GM23338 (cell line): ENCODE measurements around the gene WFS1. TPM values are rescaled to one million over a fixed set of nuclear protein-coding genes. Genes with fewer than 3 reads are reported as not detected.

Source experiments
- ATAC-seq: fragments of 200-7000 bp; cut with Tn5 transposase; 3 replicates; pipeline ENCODE4 v1.9.1; 2020
- DNase-seq: peaks from one replicate; pipeline ENCODE4 v3.0.0-alpha.2; 2015; ENCODE audit warnings: low spot score
- H2AFZ ChIP-seq: fragments of 200-600 bp; sonication (generic); 2 replicates; pipeline ENCODE4 v1.8.0; 2016; ENCODE audit warnings: antibody characterized with exemption, mild to moderate bottlenecking, moderate library complexity
- H3F3A ChIP-seq: fragments of 200-600 bp; sonication (generic); replicated peaks from 2 replicates; pipeline ENCODE4 v1.8.0; 2017; ENCODE audit warnings: antibody characterized with exemption, mixed run types, low read depth
- H3K27ac ChIP-seq: fragments of 200-600 bp; sonication (generic); 2 replicates; pipeline ENCODE4 v1.6.1; 2016; ENCODE audit warnings: low read depth
- H3K27me3 ChIP-seq: fragments of 200-600 bp; sonication (generic); 2 replicates; pipeline ENCODE4 v1.8.0; 2016; ENCODE audit warnings: mild to moderate bottlenecking, mixed run types, moderate library complexity; ENCODE audit not compliant: insufficient read depth
- H3K36me3 ChIP-seq: fragments of 200-600 bp; sonication (generic); 2 replicates; pipeline ENCODE4 v1.8.0; 2016; ENCODE audit warnings: mild to moderate bottlenecking; ENCODE audit not compliant: insufficient read depth
- H3K4me1 ChIP-seq: fragments of 200-600 bp; sonication (generic); 2 replicates; pipeline ENCODE4 v1.8.0; 2016; ENCODE audit warnings: mild to moderate bottlenecking, moderate library complexity; ENCODE audit not compliant: insufficient read depth
- H3K4me2 ChIP-seq: fragments of 200-600 bp; sonication (generic); 2 replicates; pipeline ENCODE4 v1.7.1; 2017; ENCODE audit warnings: mixed run types
- H3K4me3 ChIP-seq: fragments of 200-600 bp; sonication (generic); 2 replicates; pipeline ENCODE4 v1.6.1; 2016; ENCODE audit warnings: mixed run types
- H3K79me2 ChIP-seq: fragments of 200-600 bp; sonication (generic); replicated peaks from 2 replicates; pipeline ENCODE4 v1.8.0; 2017; ENCODE audit warnings: mild to moderate bottlenecking; ENCODE audit not compliant: insufficient read depth
- H3K9me2 ChIP-seq: fragments of 200-600 bp; sonication (generic); 2 replicates; pipeline ENCODE4 v1.8.0; 2017; ENCODE audit not compliant: insufficient read depth
- H4K20me1 ChIP-seq: fragments of 200-600 bp; sonication (generic); replicated peaks from 2 replicates; pipeline ENCODE4 v1.8.0; 2017; ENCODE audit warnings: mild to moderate bottlenecking; ENCODE audit not compliant: insufficient read depth
- H3K27ac Mint-ChIP-seq: 2 replicates; pipeline ENCODE4 v1.8.0; 2020; ENCODE audit warnings: inconsistent platforms, mild to moderate bottlenecking, moderate library complexity, mixed read lengths
- H3K27me3 Mint-ChIP-seq: 3 replicates; pipeline ENCODE4 v1.8.0; 2022; ENCODE audit warnings: low read depth, mild to moderate bottlenecking, moderate library complexity, mixed read lengths, inconsistent platforms; ENCODE audit not compliant: insufficient read depth, poor library complexity
- H3K36me3 Mint-ChIP-seq: 3 replicates; pipeline ENCODE4 v1.8.0; 2021; ENCODE audit warnings: low read depth, mild to moderate bottlenecking, inconsistent platforms, moderate library complexity, mixed read lengths
- H3K4me1 Mint-ChIP-seq: 3 replicates; pipeline ENCODE4 v1.8.0; 2020; ENCODE audit warnings: mild to moderate bottlenecking, inconsistent platforms, mixed read lengths
- H3K4me3 Mint-ChIP-seq: 3 replicates; pipeline ENCODE4 v1.8.0; 2021; ENCODE audit warnings: moderate library complexity, mild to moderate bottlenecking, inconsistent platforms, mixed read lengths
- H3K9me3 Mint-ChIP-seq: 3 replicates; pipeline ENCODE4 v1.8.0; 2020; ENCODE audit warnings: moderate library complexity, mild to moderate bottlenecking, inconsistent platforms, mixed read lengths
- CREB1 ChIP-seq: fragments of 250-450 bp; sonication (Bioruptor Pico); IDR thresholded peaks from 2 replicates; pipeline ENCODE4 v1.5.0; 2020; ENCODE audit warnings: low read depth, mild to moderate bottlenecking, moderate library complexity
- EZH2 ChIP-seq: fragments of 200-600 bp; sonication (generic); IDR thresholded peaks from one replicate; pipeline ENCODE4 v1.8.0; 2017; ENCODE audit warnings: antibody characterized with exemption, mild to moderate bottlenecking, low read depth; ENCODE audit not compliant: unreplicated experiment
- EZH2phosphoT487 ChIP-seq: fragments of 200-600 bp; sonication (generic); IDR thresholded peaks from one replicate; pipeline ENCODE4 v1.8.1; 2018; ENCODE audit warnings: antibody characterized with exemption; ENCODE audit not compliant: unreplicated experiment
- JUNB ChIP-seq: IDR thresholded peaks from one replicate; pipeline ENCODE4 v1.6.1; 2016; ENCODE audit warnings: antibody characterized with exemption; ENCODE audit not compliant: unreplicated experiment
- NANOG ChIP-seq: IDR thresholded peaks from 2 replicates; pipeline ENCODE4 v1.6.1; 2016; ENCODE audit warnings: antibody characterized with exemption, borderline replicate concordance
- POLR2AphosphoS5 ChIP-seq: IDR thresholded peaks from 2 replicates; pipeline ENCODE4 v1.6.1; 2016; ENCODE audit warnings: antibody characterized with exemption, low read depth
- STAT1 ChIP-seq: IDR thresholded peaks from one replicate; pipeline ENCODE4 v1.6.1; 2016; ENCODE audit warnings: antibody characterized with exemption; ENCODE audit not compliant: unreplicated experiment
- ZNF114 ChIP-seq: fragments of 250-450 bp; sonication (Bioruptor Pico); IDR thresholded peaks from 2 replicates; pipeline ENCODE4 v1.5.0; 2020; ENCODE audit warnings: mild to moderate bottlenecking, moderate library complexity
- ZNF331 ChIP-seq: fragments of 250-450 bp; sonication (Bioruptor Pico); IDR thresholded peaks from 2 replicates; pipeline ENCODE4 v1.5.0; 2020; ENCODE audit warnings: low read depth, mild to moderate bottlenecking, moderate library complexity
- polyA plus RNA-seq: library from polyadenylated mRNA; unstranded; fragments of >200 nt; fragmentation: Nextera tagmentation; extraction: Ambion mirVana; gene quantifications from 2 replicates; pipeline ENCODE4 v1.2.1, GENCODE V29; 2016
- total RNA-seq: library from RNA; depleted of rRNA; stranded (reverse); fragments of >200 nt; shearing (Covaris generic); gene quantifications from 2 replicates; pipeline ENCODE4 v1.2.3, GENCODE V29; 2014
- TF ChIP-seq, protein P1 (sequence below): IDR thresholded peaks from one replicate; pipeline ENCODE4 v1.6.1; 2018; ENCODE audit warnings: antibody characterized with exemption; ENCODE audit not compliant: unreplicated experiment
- TF ChIP-seq, protein P2 (sequence below): IDR thresholded peaks from 2 replicates; pipeline ENCODE4 v1.6.1; 2016; ENCODE audit warnings: antibody characterized with exemption
- TF ChIP-seq, protein P3 (sequence below), 2 experiments: fragments of 200-600 bp in 1 of 2; sonication (generic) in 1 of 2; conservative IDR thresholded peaks; 2 replicates each; pipeline versions ENCODE4 v1.5.1 to v1.6.1; 2016 to 2017; ENCODE audit warnings: antibody characterized with exemption in 2 of 2, low read depth in 2 of 2, mild to moderate bottlenecking in 2 of 2, moderate library complexity in 1 of 2
- TF ChIP-seq, protein P4 (sequence below): fragments of 250-450 bp; sonication (Bioruptor Pico); IDR thresholded peaks from 2 replicates; pipeline ENCODE4 v1.5.0; 2020; ENCODE audit warnings: mild to moderate bottlenecking, moderate library complexity

Gene WFS1
- total and polyA plus RNA-seq, 2 experiments from 2014 or later, result 24.7 to 45.4 TPM

DNA sequence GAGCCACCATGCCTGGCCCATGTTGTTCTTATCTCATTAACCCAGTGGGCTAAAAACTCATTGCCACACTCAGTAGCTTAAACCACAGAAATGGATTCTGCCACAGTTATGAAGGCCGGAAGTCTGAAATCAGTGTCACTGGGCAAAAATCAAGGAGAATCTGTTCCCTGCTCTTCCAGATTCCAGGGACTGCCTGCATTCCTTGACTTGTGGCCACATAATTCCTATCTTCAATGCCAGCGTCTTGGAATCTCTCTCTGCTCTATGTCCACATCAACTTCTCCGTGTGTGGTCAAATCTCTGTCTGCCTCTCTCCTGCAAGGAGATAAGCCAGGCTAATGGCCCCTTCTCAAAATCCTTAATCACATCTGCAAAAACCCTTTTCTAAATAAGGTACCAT is 4.1 kb upstream of the WFS1 start:
- Histone ChIP-seq H3K27ac (no peak overlapping the region), H3K4me1 (peaks cover under 1% of the 10 kb centered on the region), H3K4me2 (no peak overlapping the region), H2AFZ (no peak overlapping the region), H4K20me1 (no peaks in the 10 kb centered on the region), H3K9me2 (no peaks in the 10 kb centered on the region), H3K79me2 (no peaks in the 10 kb centered on the region; the same call in 1 of the 2 replicates), H3K4me3 (no peak overlapping the region), H3F3A (no peaks in the 10 kb centered on the region), H3K36me3 (no peaks in the 10 kb centered on the region), H3K27me3 (no peaks in the 10 kb centered on the region)
- H3K9me3 Mint-ChIP-seq, result peaks cover 2% of the 10 kb centered on the region; the same call in 1 of the 3 replicates
- no peak for TF ChIP-seq CREB1
- TF ChIP-seq, protein P1, sequence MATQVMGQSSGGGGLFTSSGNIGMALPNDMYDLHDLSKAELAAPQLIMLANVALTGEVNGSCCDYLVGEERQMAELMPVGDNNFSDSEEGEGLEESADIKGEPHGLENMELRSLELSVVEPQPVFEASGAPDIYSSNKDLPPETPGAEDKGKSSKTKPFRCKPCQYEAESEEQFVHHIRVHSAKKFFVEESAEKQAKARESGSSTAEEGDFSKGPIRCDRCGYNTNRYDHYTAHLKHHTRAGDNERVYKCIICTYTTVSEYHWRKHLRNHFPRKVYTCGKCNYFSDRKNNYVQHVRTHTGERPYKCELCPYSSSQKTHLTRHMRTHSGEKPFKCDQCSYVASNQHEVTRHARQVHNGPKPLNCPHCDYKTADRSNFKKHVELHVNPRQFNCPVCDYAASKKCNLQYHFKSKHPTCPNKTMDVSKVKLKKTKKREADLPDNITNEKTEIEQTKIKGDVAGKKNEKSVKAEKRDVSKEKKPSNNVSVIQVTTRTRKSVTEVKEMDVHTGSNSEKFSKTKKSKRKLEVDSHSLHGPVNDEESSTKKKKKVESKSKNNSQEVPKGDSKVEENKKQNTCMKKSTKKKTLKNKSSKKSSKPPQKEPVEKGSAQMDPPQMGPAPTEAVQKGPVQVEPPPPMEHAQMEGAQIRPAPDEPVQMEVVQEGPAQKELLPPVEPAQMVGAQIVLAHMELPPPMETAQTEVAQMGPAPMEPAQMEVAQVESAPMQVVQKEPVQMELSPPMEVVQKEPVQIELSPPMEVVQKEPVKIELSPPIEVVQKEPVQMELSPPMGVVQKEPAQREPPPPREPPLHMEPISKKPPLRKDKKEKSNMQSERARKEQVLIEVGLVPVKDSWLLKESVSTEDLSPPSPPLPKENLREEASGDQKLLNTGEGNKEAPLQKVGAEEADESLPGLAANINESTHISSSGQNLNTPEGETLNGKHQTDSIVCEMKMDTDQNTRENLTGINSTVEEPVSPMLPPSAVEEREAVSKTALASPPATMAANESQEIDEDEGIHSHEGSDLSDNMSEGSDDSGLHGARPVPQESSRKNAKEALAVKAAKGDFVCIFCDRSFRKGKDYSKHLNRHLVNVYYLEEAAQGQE, result no peak
- TF ChIP-seq EZH2, result no peak
- TF ChIP-seq, protein P2, sequence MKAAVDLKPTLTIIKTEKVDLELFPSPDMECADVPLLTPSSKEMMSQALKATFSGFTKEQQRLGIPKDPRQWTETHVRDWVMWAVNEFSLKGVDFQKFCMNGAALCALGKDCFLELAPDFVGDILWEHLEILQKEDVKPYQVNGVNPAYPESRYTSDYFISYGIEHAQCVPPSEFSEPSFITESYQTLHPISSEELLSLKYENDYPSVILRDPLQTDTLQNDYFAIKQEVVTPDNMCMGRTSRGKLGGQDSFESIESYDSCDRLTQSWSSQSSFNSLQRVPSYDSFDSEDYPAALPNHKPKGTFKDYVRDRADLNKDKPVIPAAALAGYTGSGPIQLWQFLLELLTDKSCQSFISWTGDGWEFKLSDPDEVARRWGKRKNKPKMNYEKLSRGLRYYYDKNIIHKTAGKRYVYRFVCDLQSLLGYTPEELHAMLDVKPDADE, result no peak
- no peak for TF ChIP-seq STAT1
- no peak for TF ChIP-seq ZNF114
- TF ChIP-seq ZNF331 (CRISPR knock-in tag), result no peak
- TF ChIP-seq, protein P3, sequence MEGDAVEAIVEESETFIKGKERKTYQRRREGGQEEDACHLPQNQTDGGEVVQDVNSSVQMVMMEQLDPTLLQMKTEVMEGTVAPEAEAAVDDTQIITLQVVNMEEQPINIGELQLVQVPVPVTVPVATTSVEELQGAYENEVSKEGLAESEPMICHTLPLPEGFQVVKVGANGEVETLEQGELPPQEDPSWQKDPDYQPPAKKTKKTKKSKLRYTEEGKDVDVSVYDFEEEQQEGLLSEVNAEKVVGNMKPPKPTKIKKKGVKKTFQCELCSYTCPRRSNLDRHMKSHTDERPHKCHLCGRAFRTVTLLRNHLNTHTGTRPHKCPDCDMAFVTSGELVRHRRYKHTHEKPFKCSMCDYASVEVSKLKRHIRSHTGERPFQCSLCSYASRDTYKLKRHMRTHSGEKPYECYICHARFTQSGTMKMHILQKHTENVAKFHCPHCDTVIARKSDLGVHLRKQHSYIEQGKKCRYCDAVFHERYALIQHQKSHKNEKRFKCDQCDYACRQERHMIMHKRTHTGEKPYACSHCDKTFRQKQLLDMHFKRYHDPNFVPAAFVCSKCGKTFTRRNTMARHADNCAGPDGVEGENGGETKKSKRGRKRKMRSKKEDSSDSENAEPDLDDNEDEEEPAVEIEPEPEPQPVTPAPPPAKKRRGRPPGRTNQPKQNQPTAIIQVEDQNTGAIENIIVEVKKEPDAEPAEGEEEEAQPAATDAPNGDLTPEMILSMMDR (conservative IDR thresholded peaks at IDR 0.05; ENCODE audit: low read depth in 2 of 2), result no peak
- TF ChIP-seq, protein P4, sequence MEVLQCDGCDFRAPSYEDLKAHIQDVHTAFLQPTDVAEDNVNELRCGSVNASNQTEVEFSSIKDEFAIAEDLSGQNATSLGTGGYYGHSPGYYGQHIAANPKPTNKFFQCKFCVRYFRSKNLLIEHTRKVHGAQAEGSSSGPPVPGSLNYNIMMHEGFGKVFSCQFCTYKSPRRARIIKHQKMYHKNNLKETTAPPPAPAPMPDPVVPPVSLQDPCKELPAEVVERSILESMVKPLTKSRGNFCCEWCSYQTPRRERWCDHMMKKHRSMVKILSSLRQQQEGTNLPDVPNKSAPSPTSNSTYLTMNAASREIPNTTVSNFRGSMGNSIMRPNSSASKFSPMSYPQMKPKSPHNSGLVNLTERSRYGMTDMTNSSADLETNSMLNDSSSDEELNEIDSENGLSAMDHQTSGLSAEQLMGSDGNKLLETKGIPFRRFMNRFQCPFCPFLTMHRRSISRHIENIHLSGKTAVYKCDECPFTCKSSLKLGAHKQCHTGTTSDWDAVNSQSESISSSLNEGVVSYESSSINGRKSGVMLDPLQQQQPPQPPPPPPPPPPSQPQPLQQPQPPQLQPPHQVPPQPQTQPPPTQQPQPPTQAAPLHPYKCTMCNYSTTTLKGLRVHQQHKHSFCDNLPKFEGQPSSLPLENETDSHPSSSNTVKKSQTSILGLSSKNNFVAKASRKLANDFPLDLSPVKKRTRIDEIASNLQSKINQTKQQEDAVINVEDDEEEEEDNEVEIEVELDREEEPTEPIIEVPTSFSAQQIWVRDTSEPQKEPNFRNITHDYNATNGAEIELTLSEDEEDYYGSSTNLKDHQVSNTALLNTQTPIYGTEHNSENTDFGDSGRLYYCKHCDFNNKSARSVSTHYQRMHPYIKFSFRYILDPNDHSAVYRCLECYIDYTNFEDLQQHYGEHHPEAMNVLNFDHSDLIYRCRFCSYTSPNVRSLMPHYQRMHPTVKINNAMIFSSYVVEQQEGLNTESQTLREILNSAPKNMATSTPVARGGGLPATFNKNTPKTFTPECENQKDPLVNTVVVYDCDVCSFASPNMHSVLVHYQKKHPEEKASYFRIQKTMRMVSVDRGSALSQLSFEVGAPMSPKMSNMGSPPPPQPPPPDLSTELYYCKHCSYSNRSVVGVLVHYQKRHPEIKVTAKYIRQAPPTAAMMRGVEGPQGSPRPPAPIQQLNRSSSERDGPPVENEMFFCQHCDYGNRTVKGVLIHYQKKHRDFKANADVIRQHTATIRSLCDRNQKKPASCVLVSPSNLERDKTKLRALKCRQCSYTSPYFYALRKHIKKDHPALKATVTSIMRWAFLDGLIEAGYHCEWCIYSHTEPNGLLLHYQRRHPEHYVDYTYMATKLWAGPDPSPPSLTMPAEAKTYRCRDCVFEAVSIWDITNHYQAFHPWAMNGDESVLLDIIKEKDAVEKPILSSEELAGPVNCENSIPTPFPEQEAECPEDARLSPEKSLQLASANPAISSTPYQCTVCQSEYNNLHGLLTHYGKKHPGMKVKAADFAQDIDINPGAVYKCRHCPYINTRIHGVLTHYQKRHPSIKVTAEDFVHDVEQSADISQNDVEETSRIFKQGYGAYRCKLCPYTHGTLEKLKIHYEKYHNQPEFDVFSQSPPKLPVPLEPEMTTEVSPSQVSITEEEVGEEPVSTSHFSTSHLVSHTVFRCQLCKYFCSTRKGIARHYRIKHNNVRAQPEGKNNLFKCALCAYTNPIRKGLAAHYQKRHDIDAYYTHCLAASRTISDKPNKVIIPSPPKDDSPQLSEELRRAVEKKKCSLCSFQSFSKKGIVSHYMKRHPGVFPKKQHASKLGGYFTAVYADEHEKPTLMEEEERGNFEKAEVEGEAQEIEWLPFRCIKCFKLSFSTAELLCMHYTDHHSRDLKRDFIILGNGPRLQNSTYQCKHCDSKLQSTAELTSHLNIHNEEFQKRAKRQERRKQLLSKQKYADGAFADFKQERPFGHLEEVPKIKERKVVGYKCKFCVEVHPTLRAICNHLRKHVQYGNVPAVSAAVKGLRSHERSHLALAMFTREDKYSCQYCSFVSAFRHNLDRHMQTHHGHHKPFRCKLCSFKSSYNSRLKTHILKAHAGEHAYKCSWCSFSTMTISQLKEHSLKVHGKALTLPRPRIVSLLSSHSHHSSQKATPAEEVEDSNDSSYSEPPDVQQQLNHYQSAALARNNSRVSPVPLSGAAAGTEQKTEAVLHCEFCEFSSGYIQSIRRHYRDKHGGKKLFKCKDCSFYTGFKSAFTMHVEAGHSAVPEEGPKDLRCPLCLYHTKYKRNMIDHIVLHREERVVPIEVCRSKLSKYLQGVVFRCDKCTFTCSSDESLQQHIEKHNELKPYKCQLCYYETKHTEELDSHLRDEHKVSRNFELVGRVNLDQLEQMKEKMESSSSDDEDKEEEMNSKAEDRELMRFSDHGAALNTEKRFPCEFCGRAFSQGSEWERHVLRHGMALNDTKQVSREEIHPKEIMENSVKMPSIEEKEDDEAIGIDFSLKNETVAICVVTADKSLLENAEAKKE (CRISPR knock-in tag), result no peak
- TF ChIP-seq POLR2AphosphoS5, result no peak
- TF ChIP-seq EZH2phosphoT487, result no peak
- no peak for TF ChIP-seq JUNB
- no peak for TF ChIP-seq NANOG
- no peak overlapping the region for H3K4me3 Mint-ChIP-seq
- peaks cover 18% of the 10 kb centered on the region for H3K4me1 Mint-ChIP-seq
- no peak overlapping the region for H3K27ac Mint-ChIP-seq
- no peaks in the 10 kb centered on the region for H3K36me3 Mint-ChIP-seq
- no peak for ATAC-seq
- no peak for DNase-seq
- H3K27me3 Mint-ChIP-seq, result peaks cover 15% of the 10 kb centered on the region
